Measurements from ENCODE around the gene ACCSL. TPM values are rescaled to one million over a fixed set of nuclear protein-coding genes. Genes with fewer than 3 reads are reported as not detected.

ACCSL gene
- not detected in 2 replicates for total RNA-seq

GRCh38 chr11:44047931-44048431, at the start of gene ACCSL:
Gene ACCSL, plus strand, starts transcription at chr11:44047981. Its CDS starts 56 bp downstream, at chr11:44048037.

GRCh38 chr11:44065841-44066731, 18.3 kb downstream of the ACCSL start, which contains the start of gene ACCS:
Gene ACCS, plus strand, starts transcription at chr11:44066270. Its CDS starts 1,358 bp downstream, at chr11:44067628.

GRCh38 chr11:44095506-44096359, 48.0 kb downstream of the ACCSL start, which contains the start of gene EXT2:
Gene EXT2, plus strand, starts transcription at chr11:44095678. Its CDS starts 12,035 bp downstream, at chr11:44107713.

Other genes starting within 250 kb of the ACCSL start
- 31.9 and 43.2 TPM in 2 replicates for gene ALKBH3, start 167.2 kb upstream of the ACCSL start, total RNA-seq
- gene C11orf96, start 105.3 kb upstream of the ACCSL start, total RNA-seq, result not detected in 2 replicates
- gene ACCS, start 18.3 kb downstream of the ACCSL start, total RNA-seq, result 12.4 and 25.9 TPM in 2 replicates
- gene EXT2, start 47.7 kb downstream of the ACCSL start, total RNA-seq, result 110 and 138 TPM in 2 replicates